Measurements from ENCODE around the gene CD34. TPM values are rescaled to one million over a fixed set of nuclear protein-coding genes. Genes with fewer than 3 reads are reported as not detected.

CD34 gene
- total RNA-seq, 2 donors from 2014 or later, result 3.1 to 8.4 TPM

- H3K4me3 ChIP-seq, result no peak overlapping the region
- TF ChIP-seq CTCF (IDR thresholded peaks at IDR 0.05), result no peak
- H3K9ac ChIP-seq (ENCODE audit: low read depth in 2 of 2, low read length in 2 of 2), result peak overlapping the region in 1 of 2 donors; percentile 13
- H3K36me3 ChIP-seq, result no peaks in the 10 kb centered on the region
- intact Hi-C loops (cut with DNase I), result no loop called here
- H3K27me3 ChIP-seq, result no peaks in the 10 kb centered on the region
- H3K27ac ChIP-seq, result peak overlapping the region; percentile 43
- no peak for DNase-seq
- H3K4me1 ChIP-seq, result peaks cover 6% of the 10 kb centered on the region
- no peaks in the 10 kb centered on the region for H3K9me3 ChIP-seq
These were observed 61.9 kb downstream of the CD34 start for GRCh38 chr1:207849016-207849415.

DNA sequence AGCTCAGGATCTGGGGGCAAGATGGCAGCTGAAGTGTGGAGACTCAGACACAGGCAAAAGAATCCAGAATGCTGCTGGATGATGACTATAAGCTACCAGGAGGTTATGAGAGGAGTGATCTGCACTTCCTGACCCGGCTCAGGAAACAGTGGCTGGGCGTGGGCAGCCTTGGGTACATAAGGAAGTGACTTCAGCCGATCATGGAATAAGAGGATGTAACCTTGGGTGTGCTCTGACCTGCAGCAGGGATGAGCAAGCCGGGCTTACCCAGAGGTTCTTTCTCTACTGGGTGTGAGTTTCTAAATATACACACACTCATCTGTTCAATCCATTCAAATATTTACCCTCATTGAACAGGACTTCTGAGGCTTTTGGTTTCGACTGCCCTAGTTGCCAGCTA is 62.7 kb downstream of the CD34 start:
- peak overlapping the region; percentile 43 for H3K27ac ChIP-seq
- no peak overlapping the region for H3K4me3 ChIP-seq
- TF ChIP-seq CTCF (IDR thresholded peaks at IDR 0.05), result no peak
- intact Hi-C loops (cut with DNase I), result no loop called here
- H3K4me1 ChIP-seq, result no peaks in the 10 kb centered on the region
- no peaks in the 10 kb centered on the region for H3K9me3 ChIP-seq
- H3K27me3 ChIP-seq, result no peaks in the 10 kb centered on the region
- DNase-seq, result peak; percentile 88
- no peaks in the 10 kb centered on the region for H3K36me3 ChIP-seq
- peak overlapping the region in 1 of 2 donors; percentile 52 for H3K9ac ChIP-seq (ENCODE audit: low read depth in 2 of 2, low read length in 2 of 2)

GRCh38 chr1:207847116-207847515 is 63.8 kb downstream of the CD34 start:
- intact Hi-C loops (cut with DNase I), result no loop called here
- no peak overlapping the region for H3K27ac ChIP-seq
- no peaks in the 10 kb centered on the region for H3K27me3 ChIP-seq
- TF ChIP-seq CTCF (IDR thresholded peaks at IDR 0.05), result no peak
- no peaks in the 10 kb centered on the region for H3K36me3 ChIP-seq
- no peak overlapping the region for H3K4me3 ChIP-seq
- no peak overlapping the region for H3K9ac ChIP-seq (ENCODE audit: low read depth in 2 of 2, low read length in 2 of 2)
- DNase-seq, result no peak
- H3K4me1 ChIP-seq, result no peaks in the 10 kb centered on the region
- no peaks in the 10 kb centered on the region for H3K9me3 ChIP-seq

GRCh38 chr1:207845109-207845508 is 65.8 kb downstream of the CD34 start:
- no peak overlapping the region for H3K27ac ChIP-seq
- intact Hi-C loops (cut with DNase I), result no loop called here
- DNase-seq, result no peak
- no peak overlapping the region for H3K9ac ChIP-seq (ENCODE audit: low read depth in 2 of 2, low read length in 2 of 2)
- no peak for TF ChIP-seq CTCF (IDR thresholded peaks at IDR 0.05)
- no peak overlapping the region for H3K4me3 ChIP-seq
- H3K27me3 ChIP-seq, result no peaks in the 10 kb centered on the region
- H3K36me3 ChIP-seq, result no peaks in the 10 kb centered on the region
- H3K9me3 ChIP-seq, result no peaks in the 10 kb centered on the region
- H3K4me1 ChIP-seq, result no peaks in the 10 kb centered on the region

GRCh38 chr1:207844371-207844770 is 66.6 kb downstream of the CD34 start:
- H3K9me3 ChIP-seq, result no peaks in the 10 kb centered on the region
- no peak overlapping the region for H3K27ac ChIP-seq
- no peak overlapping the region for H3K9ac ChIP-seq (ENCODE audit: low read depth in 2 of 2, low read length in 2 of 2)
- DNase-seq, result no peak
- TF ChIP-seq CTCF (IDR thresholded peaks at IDR 0.05), result no peak
- intact Hi-C loops (cut with DNase I), result no loop called here
- H3K36me3 ChIP-seq, result no peaks in the 10 kb centered on the region
- no peaks in the 10 kb centered on the region for H3K4me1 ChIP-seq
- no peak overlapping the region for H3K4me3 ChIP-seq
- H3K27me3 ChIP-seq, result no peaks in the 10 kb centered on the region

DNA sequence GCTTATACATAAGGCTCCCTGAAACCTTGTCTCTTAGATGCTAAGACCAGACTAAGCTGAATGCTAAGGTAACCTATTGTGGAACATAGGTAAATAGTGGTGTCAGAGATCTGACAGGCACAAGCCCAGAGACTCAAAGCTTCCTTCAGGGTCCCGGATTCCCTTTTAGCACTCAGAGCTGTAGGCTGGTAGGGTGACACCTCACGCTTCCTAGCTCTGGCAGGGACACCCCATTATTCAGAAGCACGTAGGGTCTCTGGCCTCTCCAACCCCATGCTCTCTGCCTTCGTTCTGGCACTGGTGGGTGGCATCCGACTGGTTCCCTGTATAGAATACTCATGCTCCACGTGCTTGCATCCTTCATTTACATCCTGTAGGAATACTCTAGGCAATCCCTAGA is 68.4 kb downstream of the CD34 start:
- intact Hi-C loops (cut with DNase I), result no loop called here
- Histone ChIP-seq H3K4me3 (no peak overlapping the region), H3K9ac (ENCODE audit: low read depth in 2 of 2, low read length in 2 of 2) (no peak overlapping the region), H3K27ac (no peak overlapping the region), H3K4me1 (no peaks in the 10 kb centered on the region), H3K27me3 (no peaks in the 10 kb centered on the region), H3K36me3 (no peaks in the 10 kb centered on the region), H3K9me3 (no peaks in the 10 kb centered on the region)
- TF ChIP-seq CTCF (IDR thresholded peaks at IDR 0.05), result no peak
- DNase-seq, result no peak

Data from colonic mucosa (tissue), 4 donors.